NCI-H1417 treated with DMSO at 0.1 percent for 48 hours (cell line): ENCODE data around the gene NISCH.

ENCODE experiments used
- DNase-seq: peaks from one replicate; lab custom pipeline; 2025; lab: John Stamatoyannopoulos, UW

The NISCH gene

GRCh38 chr3:52455283-52456168 is at the start of gene NISCH:
Gene NISCH (plus strand): TSS chr3:52455604. CDS start chr3:52455642, 38 bp downstream.
- no peak for DNase-seq

- DNase-seq = no peak
Measured at GRCh38 chr3:52406231-52406661, 49.2 kb upstream of the NISCH start.

- DNase-seq = no peak
Measured at GRCh38 chr3:52406791-52407510, 48.5 kb upstream of the NISCH start.

GRCh38 chr3:52407779-52408178 is 47.6 kb upstream of the NISCH start:
- DNase-seq = no peak

GRCh38 chr3:52408466-52408865 is 46.9 kb upstream of the NISCH start:
- no peak for DNase-seq

- DNase-seq = no peak
Measured at GRCh38 chr3:52415800-52416199, 39.6 kb upstream of the NISCH start.

GRCh38 chr3:52420388-52420787 is 35.0 kb upstream of the NISCH start:
- no peak for DNase-seq

- DNase-seq = no peak
Measured at GRCh38 chr3:52422669-52423068, 32.7 kb upstream of the NISCH start.

- no peak for DNase-seq
Measured at GRCh38 chr3:52423173-52423572, 32.2 kb upstream of the NISCH start.

GRCh38 chr3:52428151-52429005 is 27.0 kb upstream of the NISCH start:
- DNase-seq = no peak

GRCh38 chr3:52429031-52429430 is 26.4 kb upstream of the NISCH start:
- no peak for DNase-seq

GRCh38 chr3:52429779-52430415 is 25.5 kb upstream of the NISCH start:
- DNase-seq = no peak

GRCh38 chr3:52430416-52430810 is 25.0 kb upstream of the NISCH start:
- no peak for DNase-seq

GRCh38 chr3:52431459-52432223 is 23.8 kb upstream of the NISCH start:
- no peak for DNase-seq

- DNase-seq = no peak
Measured at GRCh38 chr3:52432225-52432624, 23.2 kb upstream of the NISCH start.

GRCh38 chr3:52432691-52433141 is 22.7 kb upstream of the NISCH start:
- DNase-seq = no peak

- DNase-seq = no peak
Measured at GRCh38 chr3:52433328-52433995, 21.9 kb upstream of the NISCH start.

- DNase-seq = no peak
Measured at GRCh38 chr3:52433996-52434479, 21.4 kb upstream of the NISCH start.

- no peak for DNase-seq
Measured at GRCh38 chr3:52434491-52435115, 20.8 kb upstream of the NISCH start.
